RWPE1 (cell line): Measurements from ENCODE around the gene PTPRN2.

Experiments
- CTCF ChIA-PET: fragments of 350-600 bp; sonication (Branson Sonifier 250); formaldehyde crosslinking; extraction: SDS; loops from one replicate; lab custom pipeline; 2021; lab: Yijun Ruan, JAX
- POLR2A ChIA-PET: fragments of 400-600 bp; formaldehyde crosslinking; extraction: SDS; loops from one replicate; lab custom pipeline; 2020; ENCODE audit warnings: antibody characterized with exemption; ENCODE audit not compliant: low non-redundant PET; lab: Yijun Ruan, JAX
- DNase-seq: peaks from one replicate; pipeline ENCODE4 v3.0.0; 2012; ENCODE audit warnings: low spot score
- H3K27ac ChIP-seq: fragments of 450-650 bp; 2 replicates; pipeline ENCODE4 v1.5.1; 2017
- TF ChIP-seq, protein P1 (sequence below): fragments of 450-650 bp; conservative IDR thresholded peaks from 2 replicates; pipeline ENCODE4 v1.5.1; 2017; ENCODE audit warnings: low read depth, mild to moderate bottlenecking

The PTPRN2 gene

GRCh38 chr7:157775560-157776332, 811.9 kb downstream of the PTPRN2 start:
- H3K27ac ChIP-seq: no peak overlapping the region
- CTCF ChIA-PET: interaction anchor here (0.5 kb wide), 1 partner anchor 556 kb away, joined by 4 read pairs; no protein-coding TSS in a partner anchor
- DNase-seq: no peak
- TF ChIP-seq, protein P1, sequence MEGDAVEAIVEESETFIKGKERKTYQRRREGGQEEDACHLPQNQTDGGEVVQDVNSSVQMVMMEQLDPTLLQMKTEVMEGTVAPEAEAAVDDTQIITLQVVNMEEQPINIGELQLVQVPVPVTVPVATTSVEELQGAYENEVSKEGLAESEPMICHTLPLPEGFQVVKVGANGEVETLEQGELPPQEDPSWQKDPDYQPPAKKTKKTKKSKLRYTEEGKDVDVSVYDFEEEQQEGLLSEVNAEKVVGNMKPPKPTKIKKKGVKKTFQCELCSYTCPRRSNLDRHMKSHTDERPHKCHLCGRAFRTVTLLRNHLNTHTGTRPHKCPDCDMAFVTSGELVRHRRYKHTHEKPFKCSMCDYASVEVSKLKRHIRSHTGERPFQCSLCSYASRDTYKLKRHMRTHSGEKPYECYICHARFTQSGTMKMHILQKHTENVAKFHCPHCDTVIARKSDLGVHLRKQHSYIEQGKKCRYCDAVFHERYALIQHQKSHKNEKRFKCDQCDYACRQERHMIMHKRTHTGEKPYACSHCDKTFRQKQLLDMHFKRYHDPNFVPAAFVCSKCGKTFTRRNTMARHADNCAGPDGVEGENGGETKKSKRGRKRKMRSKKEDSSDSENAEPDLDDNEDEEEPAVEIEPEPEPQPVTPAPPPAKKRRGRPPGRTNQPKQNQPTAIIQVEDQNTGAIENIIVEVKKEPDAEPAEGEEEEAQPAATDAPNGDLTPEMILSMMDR: no peak
- POLR2A ChIA-PET: no interaction called here

DNA sequence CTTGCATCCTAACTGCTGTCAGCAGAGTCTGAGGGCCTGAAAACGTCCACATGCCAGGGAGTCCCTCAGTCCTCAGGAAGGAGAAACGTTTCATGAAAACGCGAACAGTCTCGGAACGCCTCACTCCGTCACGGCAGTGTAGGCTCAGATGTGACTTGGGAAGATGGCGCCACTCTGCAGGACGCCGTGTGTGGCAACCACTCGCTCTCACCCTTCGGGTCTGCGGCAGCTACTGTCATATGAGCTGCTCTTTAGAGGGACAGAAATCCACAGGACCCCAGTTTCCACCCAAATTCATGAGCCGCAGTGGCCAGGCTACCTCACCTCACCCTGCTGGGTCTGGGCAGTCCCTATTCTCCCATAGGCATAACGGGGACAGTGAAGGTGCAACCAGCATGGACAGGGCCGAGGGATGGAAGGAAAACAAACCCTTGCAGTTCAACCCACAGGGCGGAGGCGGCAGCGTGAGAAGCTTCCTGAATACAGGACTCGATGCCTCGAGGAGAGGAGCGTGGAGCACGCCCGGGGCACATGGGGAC, 812.5 kb downstream of the PTPRN2 start:
- ChIA-PET POLR2A (no interaction called here), CTCF (interaction anchor here (0.5 kb wide), 1 partner anchor 557 kb away, joined by 4 read pairs; no protein-coding TSS in a partner anchor)
- TF ChIP-seq, protein P1: no peak
- no peak for DNase-seq
- no peak overlapping the region for H3K27ac ChIP-seq

DNA sequence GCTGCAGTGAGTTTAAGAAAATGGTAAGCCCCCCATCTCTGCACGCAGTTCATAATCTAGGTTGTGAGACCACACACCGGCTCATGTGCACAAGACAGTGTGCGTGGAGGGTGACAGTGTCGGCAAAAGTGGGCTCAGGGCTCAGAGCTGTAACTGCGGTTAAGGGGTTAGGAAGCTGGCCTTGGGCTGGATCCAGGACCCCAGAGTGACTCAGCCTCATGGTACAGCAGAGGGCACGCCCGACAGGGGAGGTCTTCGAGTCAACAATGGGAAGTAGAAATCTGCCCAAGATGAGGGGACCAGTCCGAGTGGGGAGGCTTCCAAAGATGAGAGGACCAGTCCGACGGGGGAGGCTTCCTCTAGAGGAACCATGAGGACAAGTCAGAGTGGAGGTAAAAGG, 813.1 kb downstream of the PTPRN2 start:
- no peak for DNase-seq
- H3K27ac ChIP-seq: no peak overlapping the region
- CTCF ChIA-PET: no interaction called here
- POLR2A ChIA-PET: no interaction called here
- TF ChIP-seq, protein P1: no peak

- no peak overlapping the region for H3K27ac ChIP-seq
- POLR2A ChIA-PET: no interaction called here
- TF ChIP-seq, protein P1: no peak
- DNase-seq: no peak
- CTCF ChIA-PET: interaction anchor here (0.6 kb wide), 1 partner anchor 13 kb away, joined by 3 read pairs; no protein-coding TSS in a partner anchor
These were observed 814.3 kb downstream of the PTPRN2 start for GRCh38 chr7:157773361-157773760.

DNA sequence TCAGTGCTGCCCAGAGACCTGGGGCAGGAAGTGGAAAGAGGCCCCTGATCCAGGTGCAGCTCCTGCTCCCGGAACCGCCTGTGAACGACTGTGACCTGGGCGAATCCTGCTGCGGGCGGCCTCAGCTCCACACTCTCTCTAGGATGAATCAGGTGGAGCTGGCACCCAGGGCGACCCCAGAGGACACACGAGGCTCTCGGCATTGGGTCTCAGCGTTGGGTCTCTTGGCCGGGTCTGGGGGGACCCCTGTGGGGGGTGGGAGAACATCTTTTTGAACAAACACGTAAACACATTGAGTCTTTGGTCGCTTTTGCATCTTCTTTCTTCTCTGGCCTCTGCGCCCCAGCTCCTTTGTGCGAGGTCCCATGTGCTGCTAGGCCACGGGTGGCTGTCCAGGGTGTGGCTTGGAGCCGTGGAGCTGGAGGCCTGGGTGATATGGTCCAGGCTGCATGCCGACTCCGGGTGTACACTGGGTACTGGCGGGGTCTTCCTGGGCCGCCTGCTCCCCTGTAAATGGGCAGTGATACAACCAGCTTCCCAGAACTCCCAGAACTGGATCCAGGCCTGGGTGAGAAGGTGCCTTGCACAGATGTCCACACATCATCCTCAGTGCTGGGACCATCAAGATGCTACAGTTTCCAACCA, 815.0 kb downstream of the PTPRN2 start:
- ChIA-PET CTCF (interaction anchor here (0.6 kb wide), 1 partner anchor 12 kb away, joined by 3 read pairs; no protein-coding TSS in a partner anchor), POLR2A (no interaction called here)
- TF ChIP-seq, protein P1: no peak
- no peak overlapping the region for H3K27ac ChIP-seq
- DNase-seq: no peak

DNA sequence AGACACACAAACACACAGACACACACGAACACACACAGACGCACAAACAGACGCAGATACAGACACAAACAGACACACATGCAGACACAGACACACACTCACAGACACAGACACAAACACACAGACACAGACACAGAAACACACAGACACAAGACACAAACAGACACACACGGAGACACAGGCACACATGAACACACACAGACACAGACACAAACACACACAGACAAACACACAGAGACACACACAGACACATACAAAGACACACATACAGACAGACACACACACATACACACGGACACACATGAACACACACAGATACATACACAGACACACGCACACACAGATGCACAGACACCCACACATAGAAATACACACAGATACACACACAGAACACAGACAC, 815.9 kb downstream of the PTPRN2 start:
- ChIA-PET POLR2A (no interaction called here), CTCF (no interaction called here)
- H3K27ac ChIP-seq: no peak overlapping the region
- DNase-seq: no peak
- TF ChIP-seq, protein P1: no peak
